ENCODE data around the gene LCN10.

DNA sequence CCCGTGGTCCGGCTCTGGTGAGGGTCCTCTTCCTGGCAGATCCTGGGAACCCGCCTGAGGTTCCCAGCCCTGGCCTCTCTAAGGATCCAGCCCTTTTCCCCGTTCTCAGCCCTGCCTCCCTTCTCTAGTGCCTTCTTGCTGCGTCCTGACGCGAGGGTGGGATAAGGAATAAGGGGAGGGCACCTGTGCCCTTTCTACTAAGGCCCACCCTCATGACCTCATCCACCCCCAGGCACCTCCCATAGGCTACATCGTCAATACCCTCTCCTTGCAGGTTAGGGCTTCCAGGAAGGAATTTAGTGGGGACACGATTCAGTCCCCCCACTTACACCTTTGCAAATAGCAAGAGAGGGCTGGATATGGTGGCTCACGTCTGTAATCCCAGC is 41.1 kb downstream of the LCN10 start:
- TF ChIP-seq, protein P1, sequence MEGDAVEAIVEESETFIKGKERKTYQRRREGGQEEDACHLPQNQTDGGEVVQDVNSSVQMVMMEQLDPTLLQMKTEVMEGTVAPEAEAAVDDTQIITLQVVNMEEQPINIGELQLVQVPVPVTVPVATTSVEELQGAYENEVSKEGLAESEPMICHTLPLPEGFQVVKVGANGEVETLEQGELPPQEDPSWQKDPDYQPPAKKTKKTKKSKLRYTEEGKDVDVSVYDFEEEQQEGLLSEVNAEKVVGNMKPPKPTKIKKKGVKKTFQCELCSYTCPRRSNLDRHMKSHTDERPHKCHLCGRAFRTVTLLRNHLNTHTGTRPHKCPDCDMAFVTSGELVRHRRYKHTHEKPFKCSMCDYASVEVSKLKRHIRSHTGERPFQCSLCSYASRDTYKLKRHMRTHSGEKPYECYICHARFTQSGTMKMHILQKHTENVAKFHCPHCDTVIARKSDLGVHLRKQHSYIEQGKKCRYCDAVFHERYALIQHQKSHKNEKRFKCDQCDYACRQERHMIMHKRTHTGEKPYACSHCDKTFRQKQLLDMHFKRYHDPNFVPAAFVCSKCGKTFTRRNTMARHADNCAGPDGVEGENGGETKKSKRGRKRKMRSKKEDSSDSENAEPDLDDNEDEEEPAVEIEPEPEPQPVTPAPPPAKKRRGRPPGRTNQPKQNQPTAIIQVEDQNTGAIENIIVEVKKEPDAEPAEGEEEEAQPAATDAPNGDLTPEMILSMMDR (IDR thresholded peaks at IDR 0.05; ENCODE audit: low read depth, low read length) = no peak
- no peak for TF ChIP-seq EZH2phosphoT487 (IDR thresholded peaks at IDR 0.05; ENCODE audit: low read depth)

Data from OCI-LY3 (cell line).